ENCODE results near the gene ILKAP.

Gene ILKAP

GRCh38 chr2:238170386-238171071 lies 33.0 kb downstream of the ILKAP start:
- Histone ChIP-seq H3K4me3 (ENCODE audit: low read depth, low read length) (no peak overlapping the region), H3K27ac (peak overlapping the region; percentile 98), H3K36me3 (replicated peaks) (peaks cover 37% of the 10 kb centered on the region), H3K27me3 (replicated peaks) (no peaks in the 10 kb centered on the region)
- no peak for TF ChIP-seq CTCF (IDR thresholded peaks at IDR 0.05; ENCODE audit: low read depth, low read length, missing control alignments)
- in situ Hi-C loops (cut with HindIII; ENCODE audit: low pct_ligation_motif_present, low sequenced_read_pairs), result no loop called here
- no peak for DNase-seq

- Histone ChIP-seq H3K27me3 (replicated peaks) (no peaks in the 10 kb centered on the region), H3K36me3 (replicated peaks) (peaks cover 32% of the 10 kb centered on the region), H3K27ac (peak overlapping the region; percentile 98), H3K4me3 (ENCODE audit: low read depth, low read length) (peak overlapping the region; percentile 27)
- peak; percentile 92 for DNase-seq
- in situ Hi-C loops (cut with HindIII; ENCODE audit: low pct_ligation_motif_present, low sequenced_read_pairs), result no loop called here
- TF ChIP-seq CTCF (IDR thresholded peaks at IDR 0.05; ENCODE audit: low read depth, low read length, missing control alignments), result no peak
These were observed 33.7 kb downstream of the ILKAP start for GRCh38 chr2:238169708-238170251.

- H3K4me3 ChIP-seq (ENCODE audit: low read depth, low read length), result peak overlapping the region; percentile 27
- no peaks in the 10 kb centered on the region for H3K27me3 ChIP-seq (replicated peaks)
- peaks cover 27% of the 10 kb centered on the region for H3K36me3 ChIP-seq (replicated peaks)
- H3K27ac ChIP-seq, result peak overlapping the region; percentile 98
- DNase-seq, result peak; percentile 94
- TF ChIP-seq CTCF (IDR thresholded peaks at IDR 0.05; ENCODE audit: low read depth, low read length, missing control alignments), result no peak
- in situ Hi-C loops (cut with HindIII; ENCODE audit: low pct_ligation_motif_present, low sequenced_read_pairs), result no loop called here
These were observed 34.3 kb downstream of the ILKAP start for GRCh38 chr2:238169048-238169707.

- in situ Hi-C loops (cut with HindIII; ENCODE audit: low pct_ligation_motif_present, low sequenced_read_pairs), result no loop called here
- H3K27ac ChIP-seq, result peak overlapping the region; percentile 98
- H3K36me3 ChIP-seq (replicated peaks), result peaks cover 26% of the 10 kb centered on the region
- H3K4me3 ChIP-seq (ENCODE audit: low read depth, low read length), result no peak overlapping the region
- no peak for TF ChIP-seq CTCF (IDR thresholded peaks at IDR 0.05; ENCODE audit: low read depth, low read length, missing control alignments)
- H3K27me3 ChIP-seq (replicated peaks), result no peaks in the 10 kb centered on the region
- DNase-seq, result no peak
These were observed 35.1 kb downstream of the ILKAP start for GRCh38 chr2:238168196-238169047.

- TF ChIP-seq CTCF (IDR thresholded peaks at IDR 0.05; ENCODE audit: low read depth, low read length, missing control alignments), result no peak
- in situ Hi-C loops (cut with HindIII; ENCODE audit: low pct_ligation_motif_present, low sequenced_read_pairs), result no loop called here
- no peaks in the 10 kb centered on the region for H3K27me3 ChIP-seq (replicated peaks)
- H3K36me3 ChIP-seq (replicated peaks), result peaks cover 21% of the 10 kb centered on the region
- H3K27ac ChIP-seq, result no peak overlapping the region
- DNase-seq, result no peak
- H3K4me3 ChIP-seq (ENCODE audit: low read depth, low read length), result no peak overlapping the region
These were observed 35.7 kb downstream of the ILKAP start for GRCh38 chr2:238167761-238168160.

All from brain microvascular endothelial cell (primary cell).